Stomach (tissue), 19 donors: ENCODE data around the gene SEPTIN11. TPM values are rescaled to one million over a fixed set of nuclear protein-coding genes. Genes with fewer than 3 reads are reported as not detected.

ENCODE experiments used
- DNase-seq, 2 donors: peaks; one replicate each; pipeline versions ENCODE4 v3.0.0 to v3.0.0-alpha.2; 2013 to 2019
- H3K27ac ChIP-seq, 5 donors: fragments of 200-600 bp in 4 of 5; sonication (generic) in 4 of 5; one replicate each; pipeline ENCODE4 v1.5.1; 2013 to 2019; ENCODE audit warnings: mild to moderate bottlenecking in 1 of 5, moderate library complexity in 1 of 5
- H3K27me3 ChIP-seq, 3 donors: fragments of 200-600 bp; sonication (generic); one replicate each; pipeline ENCODE4 v1.5.1; 2017 to 2019; ENCODE audit warnings: mixed run types in 1 of 3
- H3K36me3 ChIP-seq, 4 donors: fragments of 200-600 bp; sonication (generic); 1 replicate in 3 of 4; 2 replicates in 1 of 4; pipeline ENCODE4 v1.5.1; 2016 to 2019
- H3K4me1 ChIP-seq, 4 donors: fragments of 200-600 bp; sonication (generic); one replicate each; pipeline ENCODE4 v1.5.1; 2016 to 2019
- H3K4me3 ChIP-seq, 4 donors: fragments of 200-600 bp; sonication (generic) in 3 of 4; one replicate each; pipeline ENCODE4 v1.5.1; 2016 to 2019; ENCODE audit warnings: mild to moderate bottlenecking in 1 of 4
- H3K9me3 ChIP-seq, 4 donors: fragments of 200-600 bp; sonication (generic); one replicate each; pipeline ENCODE4 v1.5.1; 2016 to 2019
- CTCF ChIP-seq, 7 experiments: fragments of 450-650 bp in 4 of 7; fragments of 200-600 bp in 3 of 7; sonication (generic) in 3 of 7; IDR thresholded peaks; one replicate each; pipeline ENCODE4 v1.5.1; 2016 to 2019; ENCODE audit warnings: antibody characterized with exemption in 7 of 7, control low read depth in 2 of 7, mild to moderate bottlenecking in 1 of 7
- EP300 ChIP-seq: sonication (generic); formaldehyde crosslinking; IDR thresholded peaks from one replicate; pipeline ENCODE4 v1.6.1; 2017; ENCODE audit warnings: antibody characterized with exemption
- POLR2A ChIP-seq, 4 donors: fragments of 450-650 bp; IDR thresholded peaks; one replicate each; pipeline ENCODE4 v1.6.1; 2016; ENCODE audit warnings: antibody characterized with exemption in 4 of 4, control low read depth in 2 of 4, mild to moderate bottlenecking in 1 of 4, moderate library complexity in 1 of 4
- POLR2AphosphoS5 ChIP-seq, 3 donors: sonication (generic); formaldehyde crosslinking; IDR thresholded peaks; one replicate each; pipeline ENCODE4 v1.6.1; 2016; ENCODE audit warnings: antibody characterized with exemption in 3 of 3
- WGBS, 5 donors: extraction: QIAGEN DNeasy Blood & Tissue Kit in 3 of 5; methylation state at CpG; one replicate each; pipeline versions ENCODE4 v1.1.5 to v1.1.7; 2013 to 2018; 5-methylcytosine and 5-hydroxymethylcytosine counted together
- intact Hi-C: fragments of 100-400 bp; cut with DNase I; formaldehyde crosslinking; loops from one replicate; pipeline ENCODE4 v1.15.1; 2023; ENCODE audit warnings: low total_unique reads
- long read RNA-seq, 10 donors: transcript quantifications; one replicate each; lab custom pipeline, GENCODE V29; 2026
- polyA plus RNA-seq, 3 donors: library from polyadenylated mRNA; stranded (reverse); fragments of 200-250 nt; gene quantifications; one replicate each; pipeline ENCODE4 v1.2.3, GENCODE V29; 2013
- total RNA-seq, 5 donors: library from RNA; depleted of rRNA; stranded (reverse); fragments of >200 nt; gene quantifications; one replicate each; pipeline versions ENCODE4 v1.1.0 to v1.2.3, GENCODE V29; 2014 to 2016
- donor health status: healthy with polysubstance abuse.
- donor health status: Bipolar disorder and iron deficiency.
- donor health status: healthy.

Gene SEPTIN11
- total RNA-seq (100 to 1,000 TPM in 3 of 5 donors, 10 to 100 TPM in 2; 29.0 to 298 (median 201) TPM), polyA plus RNA-seq (10 to 100 TPM in 2 of 3 donors, 1 to 10 TPM in 1; 9.3 to 45.8 (median 43.3) TPM)
- long read RNA-seq, donor 1, full-length matches to known transcripts, result 10 of 181 reads
- long read RNA-seq, donor 1, partial matches to known transcripts, result 166 of 181 reads
- long read RNA-seq, donor 1, other reads (novel, unspliced or antisense), result 5 of 181 reads
- long read RNA-seq, donor 2, full-length matches to known transcripts, result 15 of 264 reads
- long read RNA-seq, donor 2, partial matches to known transcripts, result 241 of 264 reads
- long read RNA-seq, donor 2, other reads (novel, unspliced or antisense), result 8 of 264 reads
- long read RNA-seq, donor 3, full-length matches to known transcripts, result 6 of 14 reads
- long read RNA-seq, donor 3, partial matches to known transcripts, result 8 of 14 reads
- long read RNA-seq, donor 3, other reads (novel, unspliced or antisense), result 0 of 14 reads
- long read RNA-seq, donor 4, result 0 reads
- long read RNA-seq, donor 5, full-length matches to known transcripts, result 21 of 58 reads
- long read RNA-seq, donor 5, partial matches to known transcripts, result 37 of 58 reads
- long read RNA-seq, donor 5, other reads (novel, unspliced or antisense), result 0 of 58 reads
- long read RNA-seq, donor 6, result 0 reads
- long read RNA-seq, donor 7, full-length matches to known transcripts, result 11 of 185 reads
- long read RNA-seq, donor 7, partial matches to known transcripts, result 82 of 185 reads
- long read RNA-seq, donor 7, other reads (novel, unspliced or antisense), result 92 of 185 reads
- long read RNA-seq, donor 8, full-length matches to known transcripts, result 12 of 144 reads
- long read RNA-seq, donor 8, partial matches to known transcripts, result 32 of 144 reads
- long read RNA-seq, donor 8, other reads (novel, unspliced or antisense), result 100 of 144 reads
- long read RNA-seq, donor 9, full-length matches to known transcripts, result 13 of 192 reads
- long read RNA-seq, donor 9, partial matches to known transcripts, result 169 of 192 reads
- long read RNA-seq, donor 9, other reads (novel, unspliced or antisense), result 10 of 192 reads
- long read RNA-seq, donor 10, partial matches to known transcripts, result 6 of 43 reads
- long read RNA-seq, donor 10, other reads (novel, unspliced or antisense), result 34 of 43 reads

- intact Hi-C loops, result loop anchor here (10.0 kb wide), 1 partner anchor 85 kb away; no protein-coding TSS in a partner anchor
- H3K27me3 ChIP-seq, result no peaks in the 10 kb centered on the region
- peak; percentile 91 to 98 for DNase-seq
- peak within 1 kb of the TSS; percentile 81 to 92 (median 89) for H3K4me3 ChIP-seq
- TF ChIP-seq EP300 (no peak), CTCF (IDR thresholded peaks at IDR 0.05) (peak in 1 of 7 experiments; percentile 12), POLR2A (IDR thresholded peaks at IDR 0.05) (peak in 1 of 4 donors; percentile 50), POLR2AphosphoS5 (IDR thresholded peaks at IDR 0.05) (peak; percentile 88 to 98 (median 96))
- peaks cover 13 to 57% (median 41%) of the 10 kb centered on the region in 4 donors for H3K4me1 ChIP-seq
- H3K36me3 ChIP-seq, result no peaks in the 10 kb centered on the region
- WGBS, 5 donors, result 0 to 1% (median 0%) methylated on average over 13 to 87 of the region's 87 CpGs
- H3K9me3 ChIP-seq, result no peaks in the 10 kb centered on the region
- H3K27ac ChIP-seq, result peak within 1 kb of the TSS; percentile 89 to 92 (median 91)
Measured at GRCh38 chr4:76949276-76950051, at the start of gene SEPTIN11. SEPTIN11 (plus strand) TSS chr4:76949752; CDS start chr4:76949904, 152 bp downstream.

- Histone ChIP-seq H3K9me3 (no peaks in the 10 kb centered on the region), H3K27me3 (peaks cover 0 to 20% (median 8%) of the 10 kb centered on the region in 3 donors), H3K4me1 (peaks cover 0 to 18% (median 12%) of the 10 kb centered on the region in 4 donors), H3K4me3 (no peak overlapping the region), H3K27ac (no peak overlapping the region), H3K36me3 (no peaks in the 10 kb centered on the region)
- WGBS, 5 donors, result 49 to 64% (median 55%) methylated on average over 3 of the region's 3 CpGs
- TF ChIP-seq EP300, result no peak
- TF ChIP-seq POLR2AphosphoS5 (IDR thresholded peaks at IDR 0.05), result no peak
- intact Hi-C loops, result no loop called here
- no peak for DNase-seq
Measured at GRCh38 chr4:76902233-76902890, 47.2 kb upstream of the SEPTIN11 start.

GRCh38 chr4:76904646-76905190 is 44.8 kb upstream of the SEPTIN11 start:
- TF ChIP-seq POLR2AphosphoS5 (IDR thresholded peaks at IDR 0.05), result no peak
- TF ChIP-seq EP300, result no peak
- TF ChIP-seq POLR2A (IDR thresholded peaks at IDR 0.05), result no peak
- no peak for TF ChIP-seq CTCF (IDR thresholded peaks at IDR 0.05)
- Histone ChIP-seq H3K27ac (no peak overlapping the region), H3K27me3 (peaks cover 0 to 3% (median 0%) of the 10 kb centered on the region in 3 donors), H3K4me3 (no peak overlapping the region), H3K36me3 (no peaks in the 10 kb centered on the region), H3K4me1 (peaks cover 0 to 6% (median 0%) of the 10 kb centered on the region in 4 donors), H3K9me3 (peaks cover 0 to 4% (median 0%) of the 10 kb centered on the region in 4 donors)
- DNase-seq, result no peak
- intact Hi-C loops, result no loop called here
- WGBS, 5 donors, result 77 to 92% (median 81%) methylated on average over 4 of the region's 4 CpGs

- no peak for DNase-seq
- Histone ChIP-seq H3K4me3 (no peak overlapping the region), H3K27ac (no peak overlapping the region), H3K4me1 (peaks cover 0 to 6% (median 0%) of the 10 kb centered on the region in 4 donors), H3K36me3 (no peaks in the 10 kb centered on the region), H3K27me3 (no peaks in the 10 kb centered on the region), H3K9me3 (peaks cover 0 to 4% (median 0%) of the 10 kb centered on the region in 4 donors)
- WGBS, 5 donors, result 57 to 80% (median 76%) methylated on average over 1 of the region's 1 CpG
- TF ChIP-seq POLR2AphosphoS5 (IDR thresholded peaks at IDR 0.05) (no peak), EP300 (no peak), CTCF (IDR thresholded peaks at IDR 0.05) (no peak), POLR2A (IDR thresholded peaks at IDR 0.05) (no peak)
- intact Hi-C loops, result no loop called here
Measured at GRCh38 chr4:76905521-76905920, 44.0 kb upstream of the SEPTIN11 start.
